ENCODE results near the gene C10orf105. TPM values are rescaled to one million over a fixed set of nuclear protein-coding genes. Genes with fewer than 3 reads are reported as not detected.

C10orf105 gene
- total and polyA plus RNA-seq, 2 of the 8 experiments (the other 6 are each of a cell fraction or from before 2014, with no cell fraction given), result 0.71 to 0.73 TPM

GRCh38 chr10:71763352-71764127 is 44.0 kb upstream of the C10orf105 start (continued):
- TF ChIP-seq NRF1 (IDR thresholded peaks at IDR 0.05; ENCODE audit: low read depth, low read length) (no peak), PHF8 (conservative IDR thresholded peaks at IDR 0.05; ENCODE audit: low read depth, low read length) (no peak)
